ENCODE measurements around the gene CA10.

CA10 gene

DNA sequence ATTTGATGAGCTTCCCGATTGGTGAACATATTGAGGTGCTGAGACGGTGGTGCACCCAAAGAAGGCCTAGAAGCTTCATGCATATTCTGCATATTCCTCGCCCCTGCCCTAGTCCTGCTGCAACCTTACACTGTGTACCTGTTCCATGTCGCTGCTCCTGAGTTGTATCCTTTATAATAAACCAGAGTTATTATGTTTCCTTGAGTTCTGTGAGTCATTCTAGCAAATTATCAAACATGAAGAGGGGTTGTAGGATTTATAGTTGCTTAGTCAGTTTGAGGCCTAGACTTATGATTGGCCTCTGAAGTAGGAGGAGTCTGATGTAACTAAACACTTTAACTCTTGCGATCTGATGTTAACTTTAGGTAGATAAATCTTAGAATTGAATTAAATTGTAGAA lies 436.8 kb downstream of the CA10 start:
- no peak for DNase-seq (ENCODE audit: low read depth)

DNA sequence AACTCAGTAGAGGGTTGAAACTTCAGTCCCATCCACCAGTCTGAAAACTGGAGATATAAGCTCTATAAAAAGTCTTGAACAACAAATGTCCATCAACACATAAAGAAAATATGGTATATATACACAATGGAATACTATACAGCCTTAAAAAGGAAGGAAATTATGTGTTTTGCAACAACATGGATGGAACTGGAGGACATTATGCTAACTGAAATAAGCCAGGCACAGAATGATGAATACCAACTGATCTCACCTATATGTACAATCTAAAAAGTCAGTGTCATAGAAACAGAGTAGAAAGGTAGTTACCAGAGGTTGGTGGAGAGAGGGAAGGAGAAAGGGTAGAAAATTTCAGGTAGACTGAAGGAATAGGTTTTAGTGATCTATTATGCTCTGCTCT lies 438.1 kb downstream of the CA10 start:
- DNase-seq (ENCODE audit: low read depth) = no peak

DNA sequence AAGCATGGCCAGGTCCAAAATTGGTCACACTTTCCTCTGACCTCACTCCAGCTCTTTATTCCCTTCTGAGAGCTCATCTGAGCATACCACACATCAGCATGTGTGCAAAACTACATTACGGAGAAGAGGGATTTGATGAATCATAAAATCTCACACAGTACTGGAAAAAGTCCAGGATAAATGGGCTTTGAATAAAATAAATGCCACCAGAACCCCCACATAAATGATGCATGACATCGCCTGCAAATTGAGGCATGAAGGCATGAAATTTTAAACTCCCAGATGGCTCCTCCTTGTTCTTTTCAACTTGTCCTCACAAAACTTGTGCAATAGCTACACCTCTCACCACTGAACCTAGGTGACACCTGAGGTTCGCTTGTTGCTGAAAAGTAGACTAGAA lies 439.5 kb downstream of the CA10 start:
- no peak for DNase-seq (ENCODE audit: low read depth)

DNA sequence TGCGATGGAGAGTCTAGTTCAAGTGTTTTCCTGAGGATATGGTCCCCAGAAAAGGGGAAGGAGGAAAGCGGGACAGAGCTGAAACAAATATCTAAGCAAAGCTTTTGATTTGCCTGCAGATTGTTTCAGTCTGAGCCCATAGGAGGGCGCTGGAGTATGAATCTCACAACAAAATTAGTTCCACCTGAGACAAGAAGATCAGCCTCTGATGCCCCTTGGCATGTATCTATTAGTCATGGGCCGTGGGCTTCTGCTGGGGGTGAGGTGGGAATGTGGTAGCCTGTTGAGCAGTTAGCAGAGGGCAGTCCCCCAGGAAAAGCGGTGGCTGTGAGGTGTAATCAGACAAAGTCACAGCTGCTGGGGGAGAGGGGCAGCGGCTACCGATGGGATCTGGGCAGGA lies 446.9 kb downstream of the CA10 start:
- DNase-seq (ENCODE audit: low read depth) = no peak

DNA sequence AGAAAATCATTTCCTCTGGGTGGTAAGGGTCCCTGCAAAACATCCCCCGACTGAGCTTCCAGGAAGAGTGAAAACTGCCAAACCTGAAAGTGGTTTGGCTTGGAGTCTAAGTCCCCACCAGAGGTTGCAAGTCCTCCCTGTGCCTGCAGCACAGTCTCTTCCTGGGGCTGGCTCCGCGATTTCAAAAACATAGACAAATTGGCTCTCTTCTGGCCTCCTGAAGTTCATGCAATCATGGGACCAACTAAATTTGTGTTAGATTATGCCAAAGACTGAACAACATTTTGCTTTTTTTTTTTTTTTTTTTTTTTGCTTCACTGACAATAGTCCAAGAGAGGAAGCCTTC lies 447.9 kb downstream of the CA10 start:
- DNase-seq (ENCODE audit: low read depth) = no peak

DNA sequence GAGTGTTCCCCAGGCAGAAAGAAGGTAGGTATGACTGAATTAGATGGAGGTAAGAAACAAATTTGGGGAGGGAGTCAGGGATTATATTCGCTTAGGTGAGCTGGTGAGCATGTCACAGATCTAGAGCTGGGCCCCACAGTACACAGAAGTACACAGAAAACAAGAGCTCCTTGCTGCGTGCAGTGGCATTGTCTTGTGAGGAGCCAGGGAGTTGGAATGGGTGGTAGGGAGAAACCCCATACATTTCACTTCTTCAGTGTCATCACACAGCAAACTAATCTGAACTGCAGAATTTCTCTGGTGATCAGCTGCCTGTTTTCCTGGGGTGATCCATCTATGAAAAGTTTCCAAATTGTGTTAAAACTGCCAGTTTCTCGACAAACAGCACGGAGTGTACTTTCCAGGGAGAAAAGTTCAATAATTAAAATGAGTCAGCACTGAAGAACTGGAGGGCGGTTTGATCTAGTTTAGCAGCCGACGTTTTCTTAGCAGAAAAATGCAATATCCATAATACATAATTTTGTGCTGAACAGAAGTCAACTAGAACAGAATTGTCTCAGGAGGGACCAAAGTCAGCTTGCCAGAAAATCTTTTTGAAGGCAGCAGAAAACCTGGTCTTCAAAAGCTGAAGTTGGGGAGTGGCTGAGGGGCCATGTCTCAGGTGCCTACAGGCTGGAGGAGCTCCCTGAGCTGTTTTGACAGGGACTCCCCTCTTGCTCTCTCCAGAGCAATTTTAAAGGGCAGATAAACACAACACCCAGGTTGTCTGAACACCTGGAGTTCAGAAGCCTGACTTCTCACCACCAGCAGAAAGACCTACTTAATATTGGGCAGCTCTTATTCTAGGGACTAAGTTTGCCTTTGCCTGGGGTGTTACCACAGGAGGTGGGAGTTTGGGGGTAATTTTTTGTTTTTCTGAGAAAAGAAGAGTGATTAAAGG lies 448.6 kb downstream of the CA10 start:
- no peak for DNase-seq (ENCODE audit: low read depth)

DNA sequence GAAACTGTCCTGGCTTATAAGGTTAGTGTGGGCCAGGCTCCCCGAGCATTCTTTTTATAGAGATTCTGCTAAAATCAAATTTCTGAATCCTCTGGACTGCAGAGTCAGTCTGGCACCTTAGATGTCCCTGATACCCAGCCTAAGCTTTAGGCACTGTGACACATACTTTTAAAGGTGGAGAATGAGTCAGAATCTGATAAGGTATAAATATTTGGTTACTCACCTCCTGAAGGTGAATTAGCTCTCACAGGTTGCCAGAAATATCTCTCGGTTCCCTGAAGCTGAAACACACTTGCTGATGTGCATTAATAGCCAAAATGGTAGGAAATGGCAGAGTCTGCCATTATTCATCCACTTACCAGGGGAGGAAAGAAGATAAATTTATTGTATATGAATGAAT lies 451.3 kb downstream of the CA10 start:
- no peak for DNase-seq (ENCODE audit: low read depth)

DNA sequence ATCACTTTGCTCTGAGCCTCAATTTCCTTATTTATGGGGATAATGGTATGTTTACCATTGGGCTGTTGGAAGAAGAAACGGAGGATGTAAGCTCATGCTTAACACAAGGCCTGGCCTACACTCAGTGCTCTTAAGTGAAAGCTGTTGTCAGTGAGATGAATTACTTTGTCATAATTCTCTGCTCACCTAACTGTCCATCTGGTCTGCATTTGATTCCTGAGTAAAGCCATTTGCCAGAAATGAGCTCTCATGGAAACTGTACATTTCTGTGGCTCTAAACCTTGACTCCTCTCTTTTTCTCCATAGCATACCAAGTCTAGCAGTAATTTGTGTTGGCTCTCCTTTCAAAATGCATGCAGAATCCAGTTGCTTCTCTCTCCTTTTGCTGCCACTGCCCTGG lies 452.4 kb downstream of the CA10 start:
- no peak for DNase-seq (ENCODE audit: low read depth)

DNA sequence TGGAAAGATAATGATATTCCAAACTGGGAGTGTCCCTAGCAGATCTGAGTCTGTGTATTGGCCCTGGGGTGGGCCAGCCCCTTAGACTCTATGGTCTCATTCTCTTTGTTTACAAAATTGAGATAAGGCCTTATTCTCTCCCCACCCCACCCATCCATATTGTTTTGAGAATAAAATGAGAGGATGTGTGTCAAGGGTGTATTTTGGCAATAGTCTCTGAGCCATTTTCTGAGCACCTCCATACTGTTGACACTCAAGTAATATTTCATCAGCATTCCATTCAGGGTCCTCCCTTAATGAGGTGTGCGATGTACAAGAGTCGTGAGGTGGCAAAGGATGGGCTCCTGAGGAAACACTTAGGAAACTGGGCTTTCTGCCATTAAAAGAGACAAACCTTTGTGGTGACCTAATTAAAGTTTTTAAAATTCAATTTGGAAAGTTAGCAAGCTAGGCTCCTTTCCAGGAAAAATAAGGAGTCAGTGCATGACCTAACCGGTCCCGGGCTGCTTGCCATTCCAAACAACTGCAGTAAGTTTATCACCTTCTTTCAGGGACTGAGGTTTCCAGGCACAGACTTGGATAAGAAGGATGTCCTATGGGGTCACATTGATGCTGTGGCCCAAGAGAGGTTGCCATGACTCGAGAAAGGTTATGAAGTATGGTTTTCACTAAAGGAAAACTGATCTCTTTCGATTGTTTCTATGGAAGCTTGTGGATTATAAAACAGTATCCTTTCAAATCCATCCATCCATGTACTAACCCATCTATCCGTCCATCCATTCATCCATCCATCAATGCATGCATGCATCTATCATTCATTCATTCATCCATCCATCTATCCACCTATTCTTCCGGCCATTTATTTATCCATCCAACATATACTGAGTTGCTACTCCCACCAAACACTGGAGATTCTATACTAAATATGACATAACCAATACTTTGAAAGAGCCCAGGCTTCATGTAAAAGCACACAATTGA lies 454.9 kb downstream of the CA10 start:
- no peak for DNase-seq (ENCODE audit: low read depth)

DNA sequence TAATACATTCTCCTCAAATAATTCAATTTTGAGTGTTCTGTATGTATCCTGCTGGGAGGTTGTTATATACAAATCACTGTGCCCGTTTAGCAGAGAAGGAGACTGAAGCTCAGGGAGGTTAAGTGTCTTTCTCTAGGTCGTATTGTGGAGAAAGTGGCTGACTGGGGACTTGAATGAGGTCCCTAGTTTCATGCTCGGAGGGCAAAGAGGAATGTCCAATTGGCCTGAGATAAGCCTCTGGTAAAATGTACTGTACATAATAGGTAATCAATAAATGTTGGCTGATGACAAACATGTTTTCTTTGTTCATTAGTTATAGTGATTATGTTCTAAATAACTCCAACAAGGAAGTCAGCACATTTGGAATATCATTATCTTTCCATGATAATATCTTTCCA lies 455.6 kb downstream of the CA10 start:
- no peak for DNase-seq (ENCODE audit: low read depth)

DNA sequence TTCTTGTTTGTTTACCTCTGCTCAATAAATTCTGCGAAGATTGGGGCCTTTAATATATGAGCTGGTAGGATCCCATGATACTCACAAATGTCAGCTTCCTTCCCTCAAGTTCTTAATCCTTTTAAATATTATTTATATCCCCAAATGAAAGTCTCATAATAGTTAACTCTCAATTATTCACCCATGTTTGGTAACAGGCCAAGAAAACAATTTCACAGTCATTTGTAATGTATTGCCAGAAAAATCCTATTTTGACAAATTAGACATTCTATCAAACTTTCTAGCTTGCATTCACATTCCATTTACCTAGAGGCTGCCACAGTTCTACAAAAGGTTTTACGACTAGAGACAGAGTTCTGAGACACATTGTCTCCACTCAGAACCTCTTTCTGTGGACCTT lies 457.0 kb downstream of the CA10 start:
- no peak for DNase-seq (ENCODE audit: low read depth)

DNA sequence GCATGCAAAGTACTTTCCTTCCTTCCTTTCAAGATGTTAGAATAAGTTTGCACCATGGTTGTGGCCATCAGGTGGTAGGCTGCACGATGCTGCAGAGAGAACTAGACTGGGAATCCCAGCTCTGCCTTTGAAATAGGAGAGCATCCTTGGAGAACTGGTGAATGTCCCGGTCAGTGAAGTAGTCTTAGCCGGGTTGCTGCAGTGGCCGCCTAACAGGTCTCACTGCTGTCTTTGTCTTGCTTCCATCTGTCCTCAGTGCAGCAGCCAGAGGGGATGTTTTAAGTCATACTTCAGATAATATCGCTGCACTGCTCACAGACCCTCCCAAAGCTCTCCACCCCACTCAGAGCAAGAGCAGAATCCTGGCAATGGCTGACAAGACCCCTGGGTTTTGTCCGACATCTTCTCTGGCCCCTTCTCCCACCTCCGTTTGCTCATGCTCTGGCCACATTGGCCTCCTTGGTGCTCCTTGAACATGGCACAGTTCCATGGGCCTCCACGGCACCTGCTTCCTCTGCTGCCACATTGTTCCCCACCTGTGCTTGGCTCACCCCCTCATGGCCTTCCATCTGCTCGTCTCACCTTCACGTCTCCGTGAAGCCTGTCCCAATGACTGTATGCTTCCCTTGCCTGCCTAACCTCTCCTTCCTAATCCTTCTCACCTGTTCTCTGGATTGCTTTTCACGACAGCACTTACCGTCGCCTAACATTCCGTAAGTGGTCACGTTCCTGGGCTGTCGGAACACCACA lies 458.3 kb downstream of the CA10 start:
- DNase-seq (ENCODE audit: low read depth) = no peak

DNA sequence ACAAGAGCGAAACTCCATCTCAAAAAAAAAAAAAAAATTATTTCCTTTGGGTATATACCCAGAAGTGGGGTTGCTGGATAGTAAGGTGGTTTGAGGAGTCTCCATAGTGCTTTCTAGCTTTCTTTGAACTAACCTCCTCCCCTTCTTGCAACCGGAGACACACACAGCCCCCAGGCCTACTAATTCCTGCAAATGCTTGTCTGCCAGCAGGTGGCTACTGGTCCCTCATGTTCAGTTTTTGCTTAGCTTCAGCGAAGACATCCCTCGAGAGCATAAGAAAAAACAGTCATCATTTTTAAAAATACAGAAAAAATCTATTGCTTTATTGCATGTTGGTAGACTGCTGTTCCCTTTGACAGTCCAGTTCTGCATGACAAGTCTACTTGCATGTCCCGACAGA lies 459.2 kb downstream of the CA10 start:
- no peak for DNase-seq (ENCODE audit: low read depth)

DNA sequence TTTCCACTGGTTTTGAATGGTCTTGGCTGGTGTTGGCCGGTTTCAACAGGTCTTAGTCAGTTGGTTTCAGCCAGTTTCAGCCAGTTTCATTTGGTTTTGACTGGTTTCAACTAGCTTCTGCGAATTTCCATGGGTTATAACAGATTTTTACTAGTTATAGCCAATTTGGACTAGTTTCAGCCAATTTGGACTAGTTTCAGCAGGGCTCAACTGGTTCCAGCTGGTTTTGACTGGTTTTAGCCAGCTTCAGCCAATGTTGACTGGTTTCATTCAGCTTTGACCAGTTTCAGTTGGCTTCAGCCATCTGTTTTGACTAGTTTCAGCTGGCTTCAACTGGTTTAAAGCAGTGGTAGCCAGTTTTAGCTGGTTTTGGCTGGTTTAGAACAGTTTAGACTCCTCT lies 465.6 kb downstream of the CA10 start:
- no peak for DNase-seq (ENCODE audit: low read depth)

DNA sequence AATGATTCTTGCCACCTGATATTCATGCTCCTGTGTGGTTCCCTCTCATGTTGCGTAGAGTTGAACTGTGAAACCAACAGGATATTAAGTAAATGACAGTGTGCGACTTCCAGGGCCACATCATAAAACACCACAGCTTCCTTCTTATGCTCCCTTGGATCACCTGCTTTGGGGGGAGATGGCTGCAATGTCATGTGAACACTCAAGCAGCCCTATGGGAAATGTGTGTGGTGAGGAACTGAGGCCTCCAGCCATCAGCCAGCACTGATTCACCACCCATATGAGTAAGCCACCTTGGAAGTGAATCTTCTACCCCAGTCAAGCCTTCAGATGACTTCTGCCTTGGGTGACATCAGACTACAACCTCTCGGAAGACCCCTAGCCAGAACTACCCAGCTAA lies 470.6 kb downstream of the CA10 start:
- DNase-seq (ENCODE audit: low read depth) = no peak

DNA sequence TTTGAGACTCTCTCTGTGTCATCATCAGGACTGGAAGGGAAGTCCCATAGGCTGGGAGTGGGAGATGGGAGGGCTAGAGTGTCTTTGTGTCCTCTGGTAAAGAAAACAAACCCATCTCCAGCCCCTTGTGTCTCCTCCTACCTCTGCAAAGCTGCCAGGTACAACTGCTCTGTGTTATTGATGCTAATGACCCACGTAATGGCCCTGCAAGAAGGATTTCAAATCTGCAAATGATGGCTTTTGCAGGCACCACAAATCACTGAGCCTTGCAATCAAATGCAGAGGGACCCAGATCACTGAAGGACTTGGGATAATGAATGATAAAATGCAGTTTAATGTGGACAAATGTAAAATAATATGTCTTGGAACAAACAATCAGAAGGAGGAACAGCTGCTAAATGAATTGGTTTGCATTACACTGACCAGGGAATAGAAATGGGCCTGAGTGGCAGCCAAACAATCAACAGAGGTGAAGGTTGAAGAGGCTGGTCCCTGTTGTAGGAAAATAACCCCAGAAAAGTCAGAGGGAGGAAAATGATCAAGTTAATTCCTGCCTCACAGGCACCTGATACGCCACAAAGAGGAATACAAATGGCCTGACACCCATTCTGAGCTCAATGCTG lies 473.1 kb downstream of the CA10 start:
- no peak for DNase-seq (ENCODE audit: low read depth)

DNA sequence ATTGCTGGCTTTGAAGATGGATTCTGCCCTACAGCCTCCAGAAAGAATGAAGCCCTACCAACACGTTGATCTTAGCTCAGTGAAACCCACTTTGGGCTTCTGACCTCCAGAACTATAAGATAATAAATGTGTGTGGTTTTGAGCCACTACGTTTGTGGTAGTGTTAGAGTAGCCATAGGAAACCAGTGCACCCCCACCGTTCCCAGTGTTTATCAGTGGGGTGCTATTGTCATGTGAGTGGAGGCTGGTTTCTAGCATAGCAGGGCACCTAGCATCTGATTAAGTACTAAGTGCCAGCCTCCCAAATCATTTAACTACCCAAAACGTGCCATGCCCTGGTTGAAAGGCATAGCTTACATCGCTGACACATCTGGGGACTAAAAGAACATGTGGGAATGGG lies 474.3 kb downstream of the CA10 start:
- DNase-seq (ENCODE audit: low read depth) = no peak

DNA sequence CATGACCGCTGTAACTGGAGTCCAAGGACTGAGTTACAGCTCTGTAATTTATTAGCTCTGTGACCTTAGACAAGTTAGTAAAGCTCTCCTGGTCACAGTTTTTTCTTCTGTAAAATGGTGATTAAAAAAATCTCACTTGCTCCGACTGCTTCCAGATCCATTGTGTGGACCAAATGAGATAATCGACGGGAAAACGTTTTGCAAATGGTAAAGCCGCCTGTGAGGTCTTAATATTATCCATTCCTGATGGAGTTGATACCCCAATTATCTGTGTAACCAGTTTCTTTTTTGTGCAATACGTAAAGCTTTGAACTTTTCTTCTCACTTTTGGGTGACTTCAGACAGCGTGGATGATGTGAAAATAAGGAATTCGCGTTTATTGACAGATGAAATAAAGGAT lies 475.2 kb downstream of the CA10 start:
- DNase-seq (ENCODE audit: low read depth) = no peak

DNA sequence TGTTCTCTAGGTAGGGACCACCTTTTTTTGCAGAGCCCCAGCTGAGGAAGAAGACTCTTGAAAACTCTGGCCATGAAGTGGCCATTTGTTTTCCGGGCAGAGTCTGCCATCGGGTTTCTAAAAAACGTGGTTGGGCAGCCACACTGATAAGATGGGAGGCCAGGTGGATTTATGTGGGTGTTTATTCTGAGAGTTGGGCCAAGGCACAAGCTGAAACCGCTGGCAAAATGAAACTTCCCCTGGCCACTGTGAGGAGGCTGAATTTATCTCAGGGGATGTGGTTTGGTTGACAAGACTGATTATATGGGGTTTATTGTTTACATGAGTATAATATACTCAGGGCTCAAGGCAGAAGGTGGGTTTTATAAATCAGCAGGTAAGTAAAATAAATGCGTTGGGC lies 476.4 kb downstream of the CA10 start:
- DNase-seq (ENCODE audit: low read depth) = no peak

DNA sequence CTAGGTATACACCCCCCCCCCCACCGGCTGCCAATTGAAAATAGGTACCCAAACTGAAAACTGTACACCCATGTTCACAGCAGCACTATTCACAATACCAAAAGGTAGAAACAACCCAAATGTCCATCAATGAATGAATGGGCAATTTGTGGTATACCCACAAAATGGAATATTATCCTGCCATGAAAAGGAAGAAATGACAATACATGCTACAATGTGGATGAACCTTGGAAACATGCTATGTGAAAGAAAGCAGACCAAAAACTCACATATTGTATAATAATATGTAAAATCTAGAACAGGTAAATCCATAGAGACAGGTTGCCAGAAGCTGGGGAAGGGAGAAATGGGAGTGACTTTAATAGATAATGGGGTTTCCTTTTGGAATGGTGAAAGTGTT lies 480.6 kb downstream of the CA10 start:
- no peak for DNase-seq (ENCODE audit: low read depth)

DNA sequence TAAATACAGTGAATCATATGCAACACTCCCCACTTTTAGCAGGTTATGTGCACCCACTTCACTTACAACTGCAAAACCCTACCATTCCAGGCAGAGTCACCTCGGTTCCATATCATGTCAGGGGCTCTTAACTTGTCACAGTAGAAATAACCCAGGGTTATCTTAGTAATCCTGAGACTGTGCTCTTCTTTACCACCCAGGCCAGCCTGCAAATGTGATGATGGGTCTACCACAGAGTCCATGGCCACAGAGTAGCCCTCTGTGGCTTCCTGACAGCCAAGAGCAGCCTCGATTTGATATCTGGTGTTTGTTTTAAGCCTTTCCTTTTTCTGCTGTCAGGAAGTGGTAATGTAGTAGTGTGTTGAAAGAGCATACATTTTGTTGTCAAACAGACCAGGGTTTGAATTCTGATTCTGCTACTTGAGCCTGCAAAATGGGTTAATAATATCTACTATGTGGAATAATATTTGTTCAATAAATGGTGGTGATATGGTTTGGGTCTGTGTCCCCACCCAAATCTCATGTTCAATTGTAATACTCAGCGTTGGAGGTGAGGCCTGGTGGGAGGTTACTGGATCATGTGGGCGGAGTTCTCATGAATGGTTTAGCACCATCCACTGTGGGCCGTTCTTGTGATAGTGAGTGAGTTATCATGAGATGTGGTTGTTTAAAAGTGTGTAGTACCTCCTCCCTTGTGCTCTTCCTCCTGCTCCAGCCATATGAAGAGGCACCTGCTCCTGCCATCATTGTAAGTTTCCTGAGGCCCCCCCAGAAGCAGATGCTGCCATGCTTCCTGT lies 481.6 kb downstream of the CA10 start:
- DNase-seq (ENCODE audit: low read depth) = no peak

Data from GM04503 (cell line).